ENCODE measurements around the gene SLC25A42. TPM values are rescaled to one million over a fixed set of nuclear protein-coding genes. Genes with fewer than 3 reads are reported as not detected.
A peak's percentile ranks its signal among the peaks of the same experiment; 100 is the strongest.

Gene SLC25A42
- total RNA-seq, 1 experiment from 2014 or later: 6.7 TPM

GRCh38 chr19:19110410-19111135, 46.8 kb downstream of the SLC25A42 start:
- no peaks in the 10 kb centered on the region for H3K27me3 ChIP-seq (replicated peaks)
- H3K4me3 ChIP-seq: no peak overlapping the region
- no peak overlapping the region for H3K27ac ChIP-seq
- DNase-seq (ENCODE audit: low read depth in 1 of 2, low spot score in 2 of 2): no peak
- no peaks in the 10 kb centered on the region for H3K9me3 ChIP-seq (replicated peaks)
- H3K4me1 ChIP-seq (replicated peaks): peaks cover 6% of the 10 kb centered on the region
- no peaks in the 10 kb centered on the region for H3K36me3 ChIP-seq

- no peaks in the 10 kb centered on the region for H3K36me3 ChIP-seq
Measured at GRCh38 chr19:19111136-19111835, 47.5 kb downstream of the SLC25A42 start.

GRCh38 chr19:19111967-19112580, 48.3 kb downstream of the SLC25A42 start:
- no peaks in the 10 kb centered on the region for H3K27me3 ChIP-seq (replicated peaks)
- H3K27ac ChIP-seq: no peak overlapping the region
- no peaks in the 10 kb centered on the region for H3K36me3 ChIP-seq
- H3K4me3 ChIP-seq: no peak overlapping the region
- no peak for DNase-seq (ENCODE audit: low read depth in 1 of 2, low spot score in 2 of 2)
- H3K4me1 ChIP-seq (replicated peaks): peaks cover 6% of the 10 kb centered on the region
- no peaks in the 10 kb centered on the region for H3K9me3 ChIP-seq (replicated peaks)

More at GRCh38 chr19:19111136-19111835, 47.5 kb downstream of the SLC25A42 start:
- DNase-seq (ENCODE audit: low read depth in 1 of 2, low spot score in 2 of 2): no peak
- H3K27ac ChIP-seq: no peak overlapping the region
- no peak overlapping the region for H3K4me3 ChIP-seq
- H3K4me1 ChIP-seq (replicated peaks): peaks cover 6% of the 10 kb centered on the region
- no peaks in the 10 kb centered on the region for H3K27me3 ChIP-seq (replicated peaks)
- no peaks in the 10 kb centered on the region for H3K9me3 ChIP-seq (replicated peaks)

GRCh38 chr19:19113040-19113626, 49.3 kb downstream of the SLC25A42 start:
- Histone ChIP-seq H3K4me1 (replicated peaks) (peaks cover 6% of the 10 kb centered on the region), H3K4me3 (no peak overlapping the region), H3K36me3 (no peaks in the 10 kb centered on the region), H3K27me3 (replicated peaks) (no peaks in the 10 kb centered on the region), H3K27ac (no peak overlapping the region), H3K9me3 (replicated peaks) (no peaks in the 10 kb centered on the region)
- DNase-seq (ENCODE audit: low read depth in 1 of 2, low spot score in 2 of 2): peak in 1 of 2 experiments; percentile 32

GRCh38 chr19:19115954-19116353, 52.2 kb downstream of the SLC25A42 start:
- H3K9me3 ChIP-seq (replicated peaks): no peaks in the 10 kb centered on the region
- H3K36me3 ChIP-seq: no peaks in the 10 kb centered on the region
- H3K4me3 ChIP-seq: no peak overlapping the region
- no peak for DNase-seq (ENCODE audit: low read depth in 1 of 2, low spot score in 2 of 2)
- peaks cover 6% of the 10 kb centered on the region for H3K4me1 ChIP-seq (replicated peaks)
- no peaks in the 10 kb centered on the region for H3K27me3 ChIP-seq (replicated peaks)
- H3K27ac ChIP-seq: no peak overlapping the region

- H3K36me3 ChIP-seq: no peaks in the 10 kb centered on the region
- H3K27ac ChIP-seq: no peak overlapping the region
- no peak overlapping the region for H3K4me3 ChIP-seq
- H3K4me1 ChIP-seq (replicated peaks): no peaks in the 10 kb centered on the region
- H3K27me3 ChIP-seq (replicated peaks): no peaks in the 10 kb centered on the region
- no peak for DNase-seq (ENCODE audit: low read depth in 1 of 2, low spot score in 2 of 2)
- H3K9me3 ChIP-seq (replicated peaks): no peaks in the 10 kb centered on the region
Measured at GRCh38 chr19:19119325-19120237, 55.8 kb downstream of the SLC25A42 start.

- H3K27ac ChIP-seq: no peak overlapping the region
- no peak for DNase-seq (ENCODE audit: low read depth in 1 of 2, low spot score in 2 of 2)
- H3K27me3 ChIP-seq (replicated peaks): no peaks in the 10 kb centered on the region
- no peak overlapping the region for H3K4me3 ChIP-seq
- no peaks in the 10 kb centered on the region for H3K36me3 ChIP-seq
- H3K4me1 ChIP-seq (replicated peaks): no peaks in the 10 kb centered on the region
- H3K9me3 ChIP-seq (replicated peaks): no peaks in the 10 kb centered on the region
Measured at GRCh38 chr19:19120308-19121231, 56.8 kb downstream of the SLC25A42 start.

- Histone ChIP-seq H3K9me3 (replicated peaks) (no peaks in the 10 kb centered on the region), H3K4me1 (replicated peaks) (no peaks in the 10 kb centered on the region), H3K4me3 (no peak overlapping the region), H3K27me3 (replicated peaks) (no peaks in the 10 kb centered on the region), H3K36me3 (no peaks in the 10 kb centered on the region), H3K27ac (no peak overlapping the region)
- no peak for DNase-seq (ENCODE audit: low read depth in 1 of 2, low spot score in 2 of 2)
Measured at GRCh38 chr19:19121371-19121770, 57.6 kb downstream of the SLC25A42 start.

- Histone ChIP-seq H3K4me1 (replicated peaks) (no peaks in the 10 kb centered on the region), H3K4me3 (no peak overlapping the region), H3K27me3 (replicated peaks) (no peaks in the 10 kb centered on the region), H3K36me3 (no peaks in the 10 kb centered on the region), H3K9me3 (replicated peaks) (no peaks in the 10 kb centered on the region), H3K27ac (no peak overlapping the region)
- DNase-seq (ENCODE audit: low read depth in 1 of 2, low spot score in 2 of 2): no peak
Measured at GRCh38 chr19:19122902-19123301, 59.1 kb downstream of the SLC25A42 start.

- no peaks in the 10 kb centered on the region for H3K9me3 ChIP-seq (replicated peaks)
- no peak overlapping the region for H3K27ac ChIP-seq
- H3K36me3 ChIP-seq: no peaks in the 10 kb centered on the region
- H3K4me1 ChIP-seq (replicated peaks): no peaks in the 10 kb centered on the region
- DNase-seq (ENCODE audit: low read depth in 1 of 2, low spot score in 2 of 2): no peak
- no peaks in the 10 kb centered on the region for H3K27me3 ChIP-seq (replicated peaks)
- no peak overlapping the region for H3K4me3 ChIP-seq
Measured at GRCh38 chr19:19123386-19123785, 59.6 kb downstream of the SLC25A42 start.

GRCh38 chr19:19126102-19126501, 62.3 kb downstream of the SLC25A42 start:
- Histone ChIP-seq H3K4me3 (no peak overlapping the region), H3K4me1 (replicated peaks) (no peaks in the 10 kb centered on the region), H3K27ac (no peak overlapping the region), H3K36me3 (no peaks in the 10 kb centered on the region), H3K9me3 (replicated peaks) (no peaks in the 10 kb centered on the region), H3K27me3 (replicated peaks) (no peaks in the 10 kb centered on the region)
- no peak for DNase-seq (ENCODE audit: low read depth in 1 of 2, low spot score in 2 of 2)

- no peak for DNase-seq (ENCODE audit: low read depth in 1 of 2, low spot score in 2 of 2)
- Histone ChIP-seq H3K27ac (no peak overlapping the region), H3K4me1 (replicated peaks) (no peaks in the 10 kb centered on the region), H3K27me3 (replicated peaks) (no peaks in the 10 kb centered on the region), H3K4me3 (no peak overlapping the region), H3K36me3 (no peaks in the 10 kb centered on the region), H3K9me3 (replicated peaks) (no peaks in the 10 kb centered on the region)
Measured at GRCh38 chr19:19131989-19132388, 68.2 kb downstream of the SLC25A42 start.
